ENCODE results near the gene TMEM59L.

TMEM59L gene

GRCh38 chr19:18609717-18610051 is 3.0 kb upstream of the TMEM59L start:
- DNase-seq, result no peak

GRCh38 chr19:18610245-18610555 is 2.5 kb upstream of the TMEM59L start:
- DNase-seq, result no peak

DNA sequence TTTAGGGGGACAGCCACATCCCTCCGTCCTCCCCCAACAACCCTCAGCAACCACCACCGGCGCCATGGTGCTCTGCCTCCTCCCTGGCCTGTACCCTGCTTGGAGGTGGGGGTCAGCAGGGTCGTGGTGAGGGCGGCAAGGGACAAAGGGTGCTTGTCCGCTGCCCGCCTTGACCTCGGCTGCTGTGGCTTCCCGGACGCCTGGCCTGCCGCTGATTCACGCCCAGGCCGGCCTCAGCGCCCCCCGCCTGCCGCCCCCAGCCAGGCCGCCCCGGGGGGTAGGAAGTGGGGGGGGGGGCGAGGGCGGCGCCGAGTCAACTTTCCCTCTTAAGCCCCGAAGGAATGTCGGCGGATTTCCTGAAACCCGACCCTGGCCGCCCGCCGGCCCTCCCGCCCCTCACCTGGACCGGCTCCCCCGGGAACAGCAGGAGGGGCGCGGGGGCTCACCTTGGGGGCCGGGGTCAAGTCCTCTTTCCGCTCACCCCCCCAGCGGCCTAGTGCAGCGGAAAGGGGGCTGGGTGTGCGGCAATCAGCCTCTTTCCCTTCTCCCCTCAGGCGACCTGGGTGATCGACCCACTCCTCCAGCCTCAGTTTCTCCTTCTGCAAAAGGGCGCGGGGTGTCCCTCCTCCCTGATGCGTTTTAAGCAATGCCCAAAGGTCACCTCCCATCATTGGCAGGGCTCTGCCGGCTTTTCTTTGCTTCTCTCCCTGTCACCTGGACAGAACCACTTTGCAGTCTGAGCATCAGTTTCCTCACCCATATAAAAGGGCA is 1.9 kb upstream of the TMEM59L start:
- no peak for DNase-seq

DNA sequence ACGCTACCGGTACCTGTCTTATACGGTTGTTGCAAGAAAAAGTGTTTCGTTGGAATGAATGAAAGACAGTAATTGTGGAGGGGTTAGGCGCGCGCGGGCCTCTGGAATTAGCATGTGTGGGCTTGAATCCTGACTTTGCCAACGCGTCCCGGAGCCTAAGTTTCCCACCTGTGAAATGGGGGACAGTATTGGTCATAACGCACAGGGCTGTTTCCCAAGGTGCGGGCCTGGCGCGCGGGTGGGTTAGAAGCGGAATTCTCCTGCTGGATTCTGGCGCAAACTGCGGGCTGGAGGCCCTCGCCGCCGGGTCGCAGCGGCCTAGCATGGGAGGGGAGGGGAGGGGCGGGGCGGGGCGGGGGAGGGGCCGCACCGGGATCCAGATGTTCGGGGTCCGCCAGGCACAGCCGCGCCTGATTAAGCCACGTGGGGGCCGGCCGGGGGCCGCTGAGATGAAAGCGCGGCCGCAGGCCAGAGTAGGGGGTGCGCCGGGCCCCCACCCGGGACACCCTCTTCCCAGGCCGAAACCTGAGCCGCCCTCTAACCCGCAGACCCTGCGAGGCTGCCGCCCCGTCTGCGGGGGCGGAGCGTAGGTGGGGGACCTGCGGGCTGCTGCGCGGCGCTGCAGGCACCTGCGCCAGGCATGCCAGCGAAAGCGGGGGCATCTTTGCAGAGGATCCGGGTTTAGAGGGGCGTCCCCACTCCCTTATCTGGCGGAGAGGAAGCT is 1.2 kb upstream of the TMEM59L start:
- no peak for DNase-seq

DNA sequence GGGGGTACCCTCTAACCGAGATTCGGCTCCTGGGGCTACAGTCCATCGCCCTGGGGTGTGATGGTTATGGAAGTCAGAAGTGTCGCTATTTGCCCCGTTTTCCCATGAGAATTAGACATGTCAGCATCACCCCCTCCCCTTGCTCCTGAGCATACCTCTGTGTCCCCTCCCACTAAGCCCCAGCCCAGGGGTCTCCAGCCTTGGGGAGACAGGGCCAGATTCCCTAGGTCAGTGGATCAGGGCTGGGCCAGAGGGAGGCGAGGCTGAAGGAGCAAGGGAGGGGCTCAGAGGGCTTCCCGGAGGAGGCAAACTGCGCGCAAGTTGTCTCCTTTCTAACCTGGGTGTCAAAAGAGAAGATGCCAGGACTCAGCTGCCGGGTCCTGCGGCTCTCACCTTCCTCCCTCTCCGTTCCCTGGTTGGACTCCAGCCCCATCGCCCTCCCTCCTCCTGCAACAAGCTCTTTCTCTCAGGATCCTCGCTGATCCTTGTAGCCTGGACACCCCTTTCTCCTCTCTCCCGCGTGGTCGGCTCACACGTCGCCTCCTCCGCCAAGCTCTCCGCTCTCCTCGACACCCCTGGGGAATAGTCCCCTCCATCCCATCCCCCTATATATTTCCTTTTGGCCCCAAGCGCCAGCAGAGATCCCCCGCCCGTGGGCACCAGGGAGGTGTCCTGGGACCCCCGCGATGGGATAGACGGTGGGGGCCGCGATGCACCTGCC is 459 bp upstream of the TMEM59L start:
- no peak for DNase-seq

- DNase-seq, result no peak
Measured at GRCh38 chr19:18613589-18614234, 1.0 kb downstream of the TMEM59L start.

GRCh38 chr19:18616023-18616422 is 3.4 kb downstream of the TMEM59L start:
- DNase-seq, result no peak

DNA sequence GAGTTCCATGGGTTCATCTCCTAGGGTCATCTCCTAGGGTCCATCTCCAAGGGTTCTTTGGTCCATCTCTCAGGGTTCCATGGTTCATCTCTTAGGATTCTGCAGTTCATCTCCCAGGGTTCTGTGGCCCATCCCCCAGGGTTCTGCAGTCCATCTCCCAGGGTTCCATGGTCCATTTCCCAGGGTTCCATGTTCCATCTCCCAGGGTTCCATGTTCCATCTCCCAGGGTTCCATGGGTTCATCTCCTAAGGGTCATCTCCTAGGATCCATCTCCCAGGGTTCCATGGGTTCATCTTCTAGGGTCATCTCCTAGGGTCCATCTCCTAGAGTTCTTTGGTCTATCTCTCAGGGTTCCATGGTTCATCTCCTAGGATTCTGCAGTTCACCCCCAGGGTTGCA is 4.9 kb downstream of the TMEM59L start:
- no peak for DNase-seq

DNA sequence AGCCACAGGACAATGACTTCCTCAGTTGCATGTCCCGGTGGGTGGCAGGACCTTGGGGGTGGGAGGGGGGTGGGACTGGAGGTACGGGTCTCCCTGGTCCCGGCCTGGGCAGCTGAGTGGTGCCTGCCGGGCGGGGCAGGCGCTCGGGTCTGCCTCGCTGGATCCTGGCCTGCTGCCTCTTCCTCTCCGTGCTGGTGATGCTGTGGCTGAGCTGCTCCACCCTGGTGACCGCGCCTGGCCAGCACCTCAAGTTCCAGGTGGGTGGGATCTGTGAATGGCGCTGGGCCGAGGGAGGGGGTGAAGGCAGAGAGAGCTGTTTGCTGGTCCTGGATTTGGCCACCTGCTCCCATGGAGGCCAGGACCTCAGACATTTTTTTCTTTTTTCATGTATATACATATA is 5.6 kb downstream of the TMEM59L start:
- DNase-seq, result no peak

GRCh38 chr19:18620311-18620710 is 7.6 kb downstream of the TMEM59L start:
- no peak for DNase-seq

GRCh38 chr19:18620902-18621301 is 8.2 kb downstream of the TMEM59L start:
- DNase-seq, result no peak

DNA sequence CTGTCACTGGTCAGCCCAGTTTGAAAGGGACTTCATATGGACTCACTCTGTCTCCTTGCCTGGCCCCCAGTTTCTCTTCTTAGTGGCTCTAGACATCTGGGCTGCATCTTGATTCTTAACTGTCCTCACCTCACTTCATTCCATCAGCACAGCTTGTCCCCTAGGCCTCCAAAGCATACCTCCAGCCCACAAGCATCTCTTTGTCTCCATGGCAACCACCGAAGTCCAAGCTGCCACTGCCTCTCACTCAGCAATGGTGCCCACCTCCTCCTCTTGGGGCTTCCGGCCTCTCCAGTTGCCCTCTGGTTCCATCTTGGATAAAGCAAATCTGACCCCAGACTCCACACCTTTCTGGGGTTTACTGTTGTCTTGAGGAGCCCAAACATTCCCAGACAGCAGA is 14.2 kb downstream of the TMEM59L start:
- DNase-seq, result no peak

- no peak for DNase-seq
Measured at GRCh38 chr19:18629166-18630088, 16.8 kb downstream of the TMEM59L start.

- no peak for DNase-seq
Measured at GRCh38 chr19:18633321-18633720, 20.7 kb downstream of the TMEM59L start.

GRCh38 chr19:18634612-18635297 is 22.1 kb downstream of the TMEM59L start:
- no peak for DNase-seq

GRCh38 chr19:18635831-18636182 is 23.1 kb downstream of the TMEM59L start:
- DNase-seq, result no peak

DNA sequence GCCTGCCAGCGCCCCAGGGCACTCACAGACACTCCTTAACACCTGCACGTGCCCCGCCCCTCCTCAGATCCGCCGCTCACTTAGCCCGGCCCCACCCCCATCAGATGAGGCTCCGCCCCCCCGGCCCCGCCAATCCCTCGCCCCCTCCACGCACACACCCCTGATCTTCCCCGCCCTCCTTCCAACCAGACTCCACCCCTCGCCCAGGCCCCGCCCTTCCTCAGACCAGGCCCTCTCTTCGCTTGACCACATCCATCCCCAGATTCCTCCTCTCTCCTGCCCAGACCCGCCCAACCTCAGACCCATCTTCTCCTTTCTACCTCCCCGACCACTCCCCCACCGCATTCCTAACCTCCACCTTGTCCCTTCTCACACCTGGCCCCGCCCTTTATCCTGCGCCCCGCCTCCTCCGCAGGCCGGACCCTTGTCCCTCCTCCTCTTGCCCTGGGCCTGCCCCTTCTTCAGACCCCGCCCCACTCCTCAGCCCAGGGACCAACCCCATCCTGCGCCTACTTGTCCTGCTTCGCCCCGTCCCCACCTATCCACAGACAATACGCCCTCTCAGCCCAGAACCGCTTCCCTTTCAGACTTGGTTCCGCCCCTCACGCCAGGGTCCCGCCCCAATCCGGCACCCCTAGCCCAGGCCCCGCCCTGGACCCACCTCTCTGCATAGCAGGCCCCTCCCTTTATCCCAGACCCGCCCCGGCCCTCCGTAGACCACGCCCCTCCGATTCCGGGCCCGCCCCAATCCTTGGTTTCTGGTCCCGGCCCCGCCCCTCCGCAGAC is 23.7 kb downstream of the TMEM59L start:
- peak; percentile 100 for DNase-seq

DNA sequence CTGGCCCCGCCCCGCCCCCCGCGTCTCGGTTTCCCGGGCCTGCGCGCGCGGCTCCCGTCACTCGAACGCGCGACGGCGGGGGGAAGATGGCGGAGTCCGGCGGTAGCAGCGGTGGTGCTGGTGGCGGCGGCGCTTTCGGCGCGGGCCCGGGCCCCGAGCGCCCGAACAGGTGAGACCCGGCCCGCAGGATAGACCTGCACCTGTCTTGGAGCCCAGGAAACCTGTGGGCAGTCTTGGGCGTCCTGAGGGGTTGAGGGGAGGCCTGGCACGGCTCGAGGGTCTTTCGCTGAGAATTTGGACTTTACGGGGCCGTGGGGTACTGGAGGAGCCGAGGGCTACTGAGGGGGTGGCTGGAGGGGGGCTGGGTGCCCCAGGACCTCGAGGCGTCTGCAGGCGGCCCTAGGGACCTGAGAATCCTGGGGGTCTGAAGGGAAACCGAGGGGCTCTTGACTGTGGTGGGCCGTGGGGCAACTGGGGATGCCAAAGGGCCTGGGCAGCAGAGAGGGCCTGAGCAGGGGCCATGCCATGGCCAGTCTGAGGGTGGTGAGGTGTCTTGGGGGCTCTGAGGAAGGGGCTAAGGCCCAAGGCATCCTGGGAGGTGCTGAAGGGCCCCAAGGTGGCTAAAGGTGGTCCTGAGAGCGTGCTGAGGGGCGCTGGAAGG is 24.4 kb downstream of the TMEM59L start, which contains the start of gene KLHL26:
Gene KLHL26, plus strand, starts transcription at position 60 of the 661 bp plus-strand sequence. Its CDS starts 27 bp downstream, at position 87.
- DNase-seq, result no peak

DNA sequence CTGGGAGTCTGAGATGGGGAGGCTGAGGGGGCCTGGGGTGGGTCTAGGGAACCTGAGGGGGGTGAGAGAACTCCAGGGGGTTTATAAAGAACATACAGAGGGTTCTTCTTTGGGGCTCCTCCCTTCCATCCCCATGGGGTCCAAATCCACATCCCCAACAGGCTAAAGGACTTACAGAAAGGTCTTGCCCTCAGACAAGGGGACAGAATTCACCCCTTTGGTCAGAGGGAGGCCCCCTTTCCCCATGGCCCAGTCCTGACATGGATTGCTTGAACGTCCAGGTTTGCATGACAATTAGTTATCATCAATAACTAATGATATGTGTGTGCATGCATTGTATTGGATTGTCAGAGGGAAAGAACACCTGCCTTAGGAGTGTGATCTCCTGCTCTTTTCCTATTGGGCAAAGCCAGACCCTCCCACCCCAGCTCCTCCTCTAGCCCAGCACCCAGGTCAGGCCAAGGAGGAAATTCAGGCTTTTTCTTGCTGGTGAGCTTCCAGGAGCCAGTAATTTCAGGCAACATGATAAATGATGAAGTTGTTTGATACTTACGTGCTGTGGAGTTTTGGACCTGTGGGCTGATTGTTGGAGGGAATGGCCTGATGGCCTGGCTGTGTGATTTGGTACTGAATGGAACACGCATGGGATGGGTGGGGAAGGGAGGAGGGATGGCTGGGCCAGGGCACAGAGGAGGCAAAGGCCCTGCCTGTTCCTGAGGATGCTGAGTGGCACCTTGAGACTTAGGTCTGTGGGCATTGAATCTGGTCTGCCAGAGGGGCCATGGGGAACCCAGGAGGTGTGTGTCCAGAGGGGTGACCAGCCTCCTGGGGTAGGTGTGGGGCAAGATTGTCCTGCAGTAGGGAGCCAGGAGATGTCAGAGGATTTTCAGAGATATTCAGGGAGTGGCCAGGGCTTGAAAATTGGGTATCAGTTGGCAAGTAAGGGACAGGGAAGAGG is 25.3 kb downstream of the TMEM59L start:
- no peak for DNase-seq
